ENCODE results near the gene HOTAIR. TPM values are rescaled to one million over a fixed set of nuclear protein-coding genes. Genes with fewer than 3 reads are reported as not detected.

HOTAIR gene
- polyA plus RNA-seq, 1 experiment, result 11.4 TPM

- Histone ChIP-seq H3K27me3 (ENCODE audit: control insufficient read depth, insufficient read depth, low read length) (peaks cover 2% of the 10 kb centered on the region; the same call in 1 of the 2 replicates), H3K36me3 (ENCODE audit: control insufficient read depth, insufficient read depth, low read length) (no peaks in the 10 kb centered on the region), H3K4me3 (ENCODE audit: low read depth, low read length) (peak overlapping the region; percentile 46)
- ChIA-PET POLR2A (no interaction called here), CTCF (interaction anchor here (0.8 to 5.8 kb wide), 7 partner anchors 16 to 224 kb away, joined by 3 to 90 read pairs (median 10); partner anchors contain the start of genes HOXC12, HOXC5, HOXC8 and HOXC9)
- no peak for TF ChIP-seq CTCF (IDR thresholded peaks at IDR 0.05; ENCODE audit: insufficient read depth, low read depth, low read length)
- no peak for DNase-seq (ENCODE audit: low read depth)
Observed at GRCh38 chr12:53983568-53983949, 8.8 kb upstream of the HOTAIR start.

GRCh38 chr12:53982648-53983567, 8.2 kb upstream of the HOTAIR start:
- H3K27me3 ChIP-seq (ENCODE audit: control insufficient read depth, insufficient read depth, low read length), result no peaks in the 10 kb centered on the region
- TF ChIP-seq CTCF (IDR thresholded peaks at IDR 0.05; ENCODE audit: insufficient read depth, low read depth, low read length), result no peak
- H3K36me3 ChIP-seq (ENCODE audit: control insufficient read depth, insufficient read depth, low read length), result no peaks in the 10 kb centered on the region
- H3K4me3 ChIP-seq (ENCODE audit: low read depth, low read length), result peak overlapping the region; percentile 46
- no peak for DNase-seq (ENCODE audit: low read depth)
- ChIA-PET CTCF (interaction anchor here (1.4 kb wide), 1 partner anchor 209 kb away, joined by 4 read pairs; no protein-coding TSS in a partner anchor), POLR2A (interaction anchor here (0.6 kb wide), 1 partner anchor 18 kb away, joined by 4 read pairs; no protein-coding TSS in a partner anchor)

- peak overlapping the region; percentile 46 for H3K4me3 ChIP-seq (ENCODE audit: low read depth, low read length)
- no peak for TF ChIP-seq CTCF (IDR thresholded peaks at IDR 0.05; ENCODE audit: insufficient read depth, low read depth, low read length)
- no peak for DNase-seq (ENCODE audit: low read depth)
- POLR2A ChIA-PET, result interaction anchor here (0.6 kb wide), 1 partner anchor 17 kb away, joined by 4 read pairs; no protein-coding TSS in a partner anchor
- no peaks in the 10 kb centered on the region for H3K36me3 ChIP-seq (ENCODE audit: control insufficient read depth, insufficient read depth, low read length)
- H3K27me3 ChIP-seq (ENCODE audit: control insufficient read depth, insufficient read depth, low read length), result no peaks in the 10 kb centered on the region
- CTCF ChIA-PET, result interaction anchor here (0.7 to 2.0 kb wide), 4 partner anchors 194 to 219 kb away, joined by 3 to 8 read pairs (median 4); no protein-coding TSS in a partner anchor
Observed at GRCh38 chr12:53981634-53982565, 7.1 kb upstream of the HOTAIR start.

- no peaks in the 10 kb centered on the region for H3K36me3 ChIP-seq (ENCODE audit: control insufficient read depth, insufficient read depth, low read length)
- peak overlapping the region; percentile 46 for H3K4me3 ChIP-seq (ENCODE audit: low read depth, low read length)
- H3K27me3 ChIP-seq (ENCODE audit: control insufficient read depth, insufficient read depth, low read length), result no peaks in the 10 kb centered on the region
- no peak for TF ChIP-seq CTCF (IDR thresholded peaks at IDR 0.05; ENCODE audit: insufficient read depth, low read depth, low read length)
- no peak for DNase-seq (ENCODE audit: low read depth)
- CTCF ChIA-PET, result interaction anchor here (0.7 to 2.0 kb wide), 8 partner anchors 8 to 285 kb away, joined by 3 to 8 read pairs (median 3); no protein-coding TSS in a partner anchor
- POLR2A ChIA-PET, result no interaction called here
Observed at GRCh38 chr12:53980802-53981496, 6.2 kb upstream of the HOTAIR start.

Measured in BJ (cell line).